H9 (cell line): Measurements from ENCODE around the gene TCF7L1. TPM values are rescaled to one million over a fixed set of nuclear protein-coding genes. Genes with fewer than 3 reads are reported as not detected.

ENCODE experiments used
- DNase-seq: peaks from one replicate; pipeline ENCODE4 v3.0.0-alpha.2; 2017
- H2AFZ ChIP-seq: one replicate; pipeline ENCODE4 v1.6.1; 2013; ENCODE audit warnings: mild to moderate bottlenecking, low read length, control low read depth, moderate library complexity
- H2AK5ac ChIP-seq: 2 replicates; pipeline ENCODE4 v1.6.1; 2013; ENCODE audit warnings: low read length, control low read depth, mixed read lengths; ENCODE audit not compliant: insufficient read length
- H2BK120ac ChIP-seq: one replicate; pipeline ENCODE4 v1.6.1; 2013; ENCODE audit warnings: low read depth, mild to moderate bottlenecking, low read length, control low read depth, inconsistent platforms; ENCODE audit not compliant: poor library complexity, severe bottlenecking
- H2BK12ac ChIP-seq: 2 replicates; pipeline ENCODE4 v1.6.1; 2013; ENCODE audit warnings: low read length, control low read depth, mixed read lengths, low read depth; ENCODE audit not compliant: insufficient read length
- H2BK15ac ChIP-seq: 2 replicates; pipeline ENCODE4 v1.6.1; 2013; ENCODE audit warnings: low read depth, low read length, control low read depth
- H2BK20ac ChIP-seq: one replicate; pipeline ENCODE4 v1.6.1; 2013; ENCODE audit warnings: low read depth, mild to moderate bottlenecking, low read length, control low read depth, inconsistent platforms; ENCODE audit not compliant: poor library complexity, severe bottlenecking
- H2BK5ac ChIP-seq: 2 replicates; pipeline ENCODE4 v1.6.1; 2013; ENCODE audit warnings: low read length, control low read depth, mixed read lengths; ENCODE audit not compliant: insufficient read length
- H3K14ac ChIP-seq: 2 replicates; pipeline ENCODE4 v1.6.1; 2013; ENCODE audit warnings: low read length, control low read depth; ENCODE audit not compliant: insufficient read depth
- H3K18ac ChIP-seq: 2 replicates; pipeline ENCODE4 v1.6.1; 2013; ENCODE audit warnings: low read depth, mild to moderate bottlenecking, mixed read lengths, low read length, control low read depth; ENCODE audit not compliant: insufficient read length
- H3K23ac ChIP-seq: 2 replicates; pipeline ENCODE4 v1.6.1; 2013; ENCODE audit warnings: low read length, control low read depth, mixed read lengths, low read depth; ENCODE audit not compliant: insufficient read length
- H3K23me2 ChIP-seq: 2 replicates; pipeline ENCODE4 v1.6.1; 2013; ENCODE audit warnings: low read depth, mild to moderate bottlenecking, mixed read lengths, low read length, control low read depth; ENCODE audit not compliant: insufficient read length, poor library complexity, severe bottlenecking
- H3K27ac ChIP-seq: 2 replicates; pipeline ENCODE4 v1.5.1; 2013; ENCODE audit warnings: low read length, control low read depth, mixed read lengths, low read depth; ENCODE audit not compliant: insufficient read length
- H3K27me3 ChIP-seq: 2 replicates; pipeline ENCODE4 v1.6.1; 2013; ENCODE audit warnings: low read length, control low read depth, inconsistent platforms; ENCODE audit not compliant: insufficient read depth
- H3K4ac ChIP-seq: 2 replicates; pipeline ENCODE4 v1.6.1; 2013; ENCODE audit warnings: low read depth, mild to moderate bottlenecking, control low read depth, inconsistent platforms, low read length, moderate library complexity
- H3K4me1 ChIP-seq: 2 replicates; pipeline ENCODE4 v1.6.1; 2013; ENCODE audit warnings: low read length, control low read depth, inconsistent platforms; ENCODE audit not compliant: insufficient read depth
- H3K4me2 ChIP-seq: 2 replicates; pipeline ENCODE4 v1.6.1; 2013; ENCODE audit warnings: low read length, control low read depth, mixed read lengths; ENCODE audit not compliant: insufficient read length, insufficient read depth
- H3K56ac ChIP-seq: 2 replicates; pipeline ENCODE4 v1.6.1; 2013; ENCODE audit warnings: low read depth, mild to moderate bottlenecking, mixed read lengths, low read length, control low read depth; ENCODE audit not compliant: insufficient read length
- H3K79me1 ChIP-seq: 2 replicates; pipeline ENCODE4 v1.6.1; 2013; ENCODE audit warnings: low read depth, mild to moderate bottlenecking, moderate library complexity, low read length, control low read depth, inconsistent platforms; ENCODE audit not compliant: insufficient read depth, poor library complexity, severe bottlenecking
- H3K79me2 ChIP-seq: 2 replicates; pipeline ENCODE4 v1.6.1; 2013; ENCODE audit warnings: low read length, control low read depth, inconsistent platforms; ENCODE audit not compliant: insufficient read depth
- H3K9ac ChIP-seq: 2 replicates; pipeline ENCODE4 v1.6.1; 2013; ENCODE audit warnings: low read length, control low read depth, mixed read lengths; ENCODE audit not compliant: insufficient read length; ENCODE audit errors: extremely low read depth
- H3K9me3 ChIP-seq: one replicate; pipeline ENCODE4 v1.6.1; 2013; ENCODE audit warnings: low read depth, low read length, inconsistent platforms; ENCODE audit not compliant: control insufficient read depth
- H3T11ph ChIP-seq: one replicate; pipeline ENCODE4 v1.6.1; 2013; ENCODE audit warnings: mild to moderate bottlenecking, low read length, control low read depth, inconsistent platforms
- H4K20me1 ChIP-seq: one replicate; pipeline ENCODE4 v1.6.1; 2013; ENCODE audit not compliant: control insufficient read depth, insufficient read length, insufficient read depth
- H4K5ac ChIP-seq: 2 replicates; pipeline ENCODE4 v1.6.1; 2013; ENCODE audit warnings: low read depth, mild to moderate bottlenecking, mixed read lengths, low read length, control low read depth; ENCODE audit not compliant: insufficient read length
- H4K8ac ChIP-seq: replicated peaks from 2 replicates; pipeline ENCODE4 v1.6.1; 2013; ENCODE audit warnings: low read length, control low read depth, mixed read lengths, low read depth; ENCODE audit not compliant: insufficient read length
- H4K91ac ChIP-seq: 2 replicates; pipeline ENCODE4 v1.6.1; 2013; ENCODE audit warnings: low read depth, mild to moderate bottlenecking, moderate library complexity, mixed read lengths, low read length, control low read depth; ENCODE audit not compliant: insufficient read length
- H3K27ac Mint-ChIP-seq, 3 experiments: 2 replicates in 2 of 3; 3 replicates in 1 of 3; pipeline ENCODE4 v1.8.0; 2020 to 2021; ENCODE audit warnings: mixed read lengths in 3 of 3, mild to moderate bottlenecking in 1 of 3, moderate library complexity in 1 of 3
- H3K27me3 Mint-ChIP-seq: 2 replicates; pipeline ENCODE4 v1.8.0; 2021; ENCODE audit warnings: low read depth, mild to moderate bottlenecking, moderate library complexity, mixed read lengths
- H3K36me3 Mint-ChIP-seq, 3 experiments: 2 replicates in 2 of 3; 3 replicates in 1 of 3; pipeline ENCODE4 v1.8.0; 2020 to 2021; ENCODE audit warnings: low read depth in 3 of 3, mixed read lengths in 3 of 3; ENCODE audit not compliant: insufficient read depth in 1 of 3
- H3K4me1 Mint-ChIP-seq, 2 experiments: 2 replicates each; pipeline ENCODE4 v1.8.0; 2020; ENCODE audit warnings: mixed read lengths in 2 of 2
- H3K4me3 Mint-ChIP-seq, 2 experiments: 2 replicates in 1 of 2; 3 replicates in 1 of 2; pipeline ENCODE4 v1.8.0; 2020 to 2021; ENCODE audit warnings: mild to moderate bottlenecking in 2 of 2, mixed read lengths in 2 of 2, moderate library complexity in 1 of 2
- H3K9me3 Mint-ChIP-seq, 2 experiments: 2 replicates in 1 of 2; 3 replicates in 1 of 2; pipeline ENCODE4 v1.8.0; 2020; ENCODE audit warnings: mild to moderate bottlenecking in 2 of 2, mixed read lengths in 2 of 2, moderate library complexity in 1 of 2
- CTCF ChIP-seq: fragments of 200-600 bp; sonication (generic); conservative IDR thresholded peaks from 3 replicates; pipeline ENCODE4 v1.8.0; 2021; ENCODE audit warnings: antibody characterized with exemption, mild to moderate bottlenecking
- WGBS: extraction: QIAGEN DNeasy Blood & Tissue Kit; methylation state at CpG from one replicate; pipeline ENCODE4 v1.1.7; 2013; ENCODE audit warnings: missing lambda C conversion rate, low lambda C conversion rate, mixed read lengths; ENCODE audit not compliant: insufficient read length; ENCODE audit errors: extremely low coverage; 5-methylcytosine and 5-hydroxymethylcytosine counted together
- total RNA-seq: library from RNA; stranded (reverse); gene quantifications from 2 replicates; pipeline ENCODE4 v1.2.1, GENCODE V29; 2021

TCF7L1 gene
- total RNA-seq, 1 experiment from 2014 or later = 112 TPM

DNA sequence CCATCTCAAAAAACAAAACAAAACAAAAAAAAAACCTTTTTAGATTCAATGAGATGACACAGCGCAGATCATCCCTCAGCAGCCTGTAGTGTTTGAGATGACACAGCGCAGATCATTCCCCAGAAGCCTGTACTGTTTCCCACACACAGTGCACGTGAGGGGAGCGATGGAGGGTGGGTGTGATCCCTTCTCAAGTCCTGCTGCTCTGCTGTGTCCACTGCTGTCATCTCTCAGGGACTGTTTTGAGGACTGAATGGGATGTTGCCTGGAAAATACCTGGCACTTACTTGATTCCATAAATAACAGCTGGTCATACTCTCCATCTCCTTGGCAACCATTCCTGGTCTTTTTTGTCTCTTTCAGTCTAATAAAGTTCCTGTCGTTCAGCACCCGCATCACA is 168.9 kb downstream of the TCF7L1 start:
- Histone ChIP-seq H3T11ph (no peak overlapping the region), H3K27me3 (no peaks in the 10 kb centered on the region), H2BK12ac (no peak overlapping the region), H4K20me1 (no peaks in the 10 kb centered on the region), H3K27ac (no peak overlapping the region), H3K14ac (no peak overlapping the region), H3K9me3 (no peaks in the 10 kb centered on the region), H3K18ac (no peak overlapping the region), H3K23me2 (no peaks in the 10 kb centered on the region), H2AK5ac (no peak overlapping the region), H3K4ac (no peak overlapping the region), H4K91ac (no peak overlapping the region), H3K79me2 (no peaks in the 10 kb centered on the region), H3K9ac (no peak overlapping the region), H3K4me2 (no peak overlapping the region), H2BK5ac (no peak overlapping the region), H3K79me1 (no peaks in the 10 kb centered on the region), H2BK20ac (no peak overlapping the region), H3K4me1 (no peaks in the 10 kb centered on the region; the same call in 1 of the 2 replicates), H4K5ac (no peak overlapping the region), H3K56ac (no peak overlapping the region), H4K8ac (no peak overlapping the region), H2BK120ac (no peak overlapping the region), H2AFZ (no peak overlapping the region), H3K23ac (no peak overlapping the region), H2BK15ac (no peak overlapping the region)
- no peaks in the 10 kb centered on the region for H3K9me3 Mint-ChIP-seq
- no peak overlapping the region for H3K27ac Mint-ChIP-seq
- H3K27me3 Mint-ChIP-seq = no peaks in the 10 kb centered on the region
- DNase-seq = no peak
- no peak for TF ChIP-seq CTCF
- peaks cover 38 to 58% (median 55%) of the 10 kb centered on the region in 3 experiments for H3K36me3 Mint-ChIP-seq
- peaks cover 8 to 14% of the 10 kb centered on the region in 2 experiments for H3K4me1 Mint-ChIP-seq
- no CpG with 5 or more reads among the region's 6 CpGs for WGBS
- no peak overlapping the region for H3K4me3 Mint-ChIP-seq
